Muscle layer of duodenum (tissue), 2 donors: Measurements from ENCODE around the gene ERCC6L.
"Not testable (repeated sequence)": the region's sequence is repeated elsewhere in the genome, so short reads cannot be mapped to it uniquely, and the experiment has no call there.

Experiments
- H3K27ac ChIP-seq: one replicate; pipeline ENCODE4 v1.7.0; 2013; ENCODE audit warnings: mild to moderate bottlenecking, low read length
- H3K27me3 ChIP-seq: one replicate; pipeline ENCODE4 v1.7.0; 2013; ENCODE audit warnings: low read depth, mild to moderate bottlenecking, control low read depth, low read length
- H3K36me3 ChIP-seq, 2 donors: one replicate each; pipeline ENCODE4 v1.7.0; 2013; ENCODE audit warnings: low read length in 2 of 2, control low read depth in 1 of 2, mild to moderate bottlenecking in 1 of 2; ENCODE audit not compliant: insufficient read depth in 2 of 2, control insufficient read depth in 1 of 2
- H3K4me1 ChIP-seq, 2 donors: one replicate each; pipeline ENCODE4 v1.7.0; 2013; ENCODE audit warnings: low read length in 2 of 2, mild to moderate bottlenecking in 2 of 2, control low read depth in 1 of 2, moderate library complexity in 1 of 2; ENCODE audit not compliant: insufficient read depth in 2 of 2, control insufficient read depth in 1 of 2
- H3K4me3 ChIP-seq, 2 donors: one replicate each; pipeline ENCODE4 v1.7.0; 2013; ENCODE audit warnings: low read length in 2 of 2, low read depth in 1 of 2, mild to moderate bottlenecking in 1 of 2
- H3K9me3 ChIP-seq, 2 donors: one replicate each; pipeline ENCODE4 v1.7.0; 2013; ENCODE audit warnings: low read length in 2 of 2, control low read depth in 1 of 2, mild to moderate bottlenecking in 1 of 2; ENCODE audit not compliant: control insufficient read depth in 1 of 2
- donor health status: healthy.

Gene ERCC6L

DNA sequence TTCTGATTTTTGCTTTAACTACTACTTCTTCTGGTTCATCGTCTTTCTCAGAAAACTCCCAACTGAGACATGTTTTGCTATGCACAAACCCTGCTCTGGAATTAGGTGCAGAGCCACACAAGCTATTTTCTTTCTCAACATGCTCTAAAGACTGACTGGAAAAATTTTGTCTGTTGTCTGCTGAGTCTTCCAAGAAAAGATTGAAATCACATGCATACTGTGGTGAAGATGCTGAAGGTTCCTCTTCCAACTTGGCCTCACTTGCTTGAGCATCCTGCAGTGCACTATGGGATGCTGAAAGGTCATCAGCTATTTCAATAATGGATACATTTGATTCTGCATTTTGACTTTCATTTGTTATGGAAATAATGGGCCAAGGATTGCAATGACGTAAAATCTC lies 33.1 kb downstream of the ERCC6L start:
- no peaks in the 10 kb centered on the region for H3K4me1 ChIP-seq
- no peak overlapping the region for H3K27ac ChIP-seq
- no peaks in the 10 kb centered on the region for H3K9me3 ChIP-seq
- H3K27me3 ChIP-seq = no peaks in the 10 kb centered on the region
- H3K4me3 ChIP-seq = no peak overlapping the region
- peaks cover 0 to 19% of the 10 kb centered on the region in 2 donors for H3K36me3 ChIP-seq

DNA sequence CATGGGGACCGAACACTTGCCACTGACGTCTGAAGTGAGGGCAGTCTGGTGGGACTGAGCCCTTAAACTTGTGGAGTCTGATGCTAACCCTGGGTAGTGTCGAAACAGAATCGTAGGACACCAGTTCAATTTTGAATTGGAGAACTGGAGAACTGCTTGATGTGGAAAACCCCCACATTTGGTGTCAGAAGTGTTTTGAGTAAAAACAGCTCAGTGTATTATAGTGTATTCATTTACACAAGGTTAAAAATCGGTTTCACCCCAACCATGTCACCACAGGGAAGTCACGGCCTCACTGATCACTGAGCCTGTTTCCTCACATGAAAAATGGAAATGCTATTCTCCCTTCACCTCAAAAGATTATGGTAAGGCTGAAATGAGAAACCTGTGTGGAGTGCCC lies 35.4 kb downstream of the ERCC6L start:
- Histone ChIP-seq H3K27me3 (no peaks in the 10 kb centered on the region), H3K27ac (no peak overlapping the region), H3K4me1 (no peaks in the 10 kb centered on the region), H3K9me3 (no peaks in the 10 kb centered on the region), H3K36me3 (peaks cover 3 to 19% of the 10 kb centered on the region in 2 donors), H3K4me3 (no peak overlapping the region)

DNA sequence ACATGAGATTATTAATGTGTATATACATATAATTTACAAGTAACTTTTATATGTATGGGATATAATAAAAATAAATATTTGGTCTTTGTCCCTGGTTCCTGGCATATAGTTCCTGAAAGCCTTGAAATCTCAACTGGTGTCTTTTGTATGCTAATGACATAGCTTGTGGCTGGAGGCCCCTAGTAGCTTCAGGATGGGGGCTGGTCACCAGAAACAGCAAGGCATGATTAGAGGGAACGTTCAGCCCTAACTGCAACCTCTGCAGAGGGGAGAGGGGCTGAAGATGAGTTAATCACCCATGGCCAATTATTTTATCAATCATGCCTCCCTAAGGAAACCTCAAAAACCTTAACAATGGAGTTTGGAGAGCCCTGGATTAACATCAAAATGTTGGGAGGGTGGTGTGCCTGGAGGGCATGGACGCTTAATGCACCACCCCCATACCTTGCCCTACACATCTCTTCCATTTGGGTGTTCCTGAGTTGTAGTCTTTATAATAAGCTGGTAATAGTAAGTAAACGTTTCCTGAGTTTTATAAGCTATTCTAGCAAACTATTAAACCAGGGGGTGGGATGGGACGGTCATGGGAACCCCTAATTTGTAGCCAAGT lies 35.9 kb downstream of the ERCC6L start:
- Histone ChIP-seq H3K4me3 (no peak overlapping the region), H3K27me3 (no peaks in the 10 kb centered on the region), H3K27ac (no peak overlapping the region), H3K36me3 (peaks cover 5 to 19% of the 10 kb centered on the region in 2 donors), H3K4me1 (no peaks in the 10 kb centered on the region), H3K9me3 (no peaks in the 10 kb centered on the region)

DNA sequence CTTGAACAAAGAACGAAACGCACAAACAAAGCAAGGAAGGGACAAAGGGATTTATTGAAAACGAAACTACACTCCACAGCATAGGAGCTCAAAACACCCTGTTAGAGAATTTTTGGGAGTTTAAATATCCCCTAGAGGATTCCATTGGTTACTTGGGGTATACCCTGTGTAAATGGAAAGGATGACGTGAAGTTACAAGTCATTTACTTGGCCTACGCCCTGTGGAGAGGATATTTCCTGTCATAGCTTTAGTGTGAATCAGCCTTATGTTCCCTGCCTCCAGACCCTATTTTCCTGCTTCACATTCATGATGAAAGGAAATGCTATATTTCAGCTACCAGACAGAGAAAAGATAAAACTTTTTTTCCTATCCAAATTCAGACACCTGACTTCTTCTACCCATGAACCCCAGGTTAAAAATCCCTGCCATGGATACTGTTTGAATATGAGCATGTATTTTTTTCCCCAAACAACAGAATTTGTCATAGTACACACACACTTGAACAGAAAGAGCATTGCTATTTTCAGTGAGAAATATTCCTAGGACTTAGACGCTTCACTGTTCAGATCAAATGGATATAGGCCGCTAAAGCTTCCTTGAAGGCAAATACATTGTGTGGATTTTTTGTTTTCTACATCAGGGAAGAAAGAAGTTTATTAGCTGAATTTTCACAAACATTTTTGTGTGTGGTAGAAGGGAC lies 36.8 kb downstream of the ERCC6L start:
- no peak overlapping the region for H3K27ac ChIP-seq
- H3K36me3 ChIP-seq = peaks cover 5 to 16% of the 10 kb centered on the region in 2 donors
- no peak overlapping the region for H3K4me3 ChIP-seq
- H3K27me3 ChIP-seq = no peaks in the 10 kb centered on the region
- no peaks in the 10 kb centered on the region for H3K4me1 ChIP-seq
- H3K9me3 ChIP-seq = no peaks in the 10 kb centered on the region

DNA sequence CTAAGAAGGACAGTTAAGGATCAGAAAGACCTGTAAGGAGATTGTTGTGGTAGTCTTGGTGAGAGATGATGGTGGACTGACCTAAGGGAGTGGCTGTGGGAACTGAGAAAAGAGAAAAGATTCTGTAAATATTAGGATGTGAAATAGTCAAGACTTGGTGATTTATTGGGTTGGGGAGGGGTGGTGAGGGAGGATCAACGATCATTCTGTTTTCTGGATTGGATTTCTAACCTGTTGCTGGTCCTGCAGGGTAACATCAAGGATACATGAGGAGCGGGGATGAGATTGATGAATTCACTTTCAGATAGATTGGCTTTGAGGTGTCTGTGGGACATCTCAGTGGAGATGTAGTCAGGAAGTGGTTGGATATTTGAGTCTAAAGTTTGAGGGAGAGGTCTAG lies 55.9 kb downstream of the ERCC6L start:
- peak overlapping the region; percentile 71 to 96 for H3K4me3 ChIP-seq
- no peak overlapping the region for H3K27ac ChIP-seq

DNA sequence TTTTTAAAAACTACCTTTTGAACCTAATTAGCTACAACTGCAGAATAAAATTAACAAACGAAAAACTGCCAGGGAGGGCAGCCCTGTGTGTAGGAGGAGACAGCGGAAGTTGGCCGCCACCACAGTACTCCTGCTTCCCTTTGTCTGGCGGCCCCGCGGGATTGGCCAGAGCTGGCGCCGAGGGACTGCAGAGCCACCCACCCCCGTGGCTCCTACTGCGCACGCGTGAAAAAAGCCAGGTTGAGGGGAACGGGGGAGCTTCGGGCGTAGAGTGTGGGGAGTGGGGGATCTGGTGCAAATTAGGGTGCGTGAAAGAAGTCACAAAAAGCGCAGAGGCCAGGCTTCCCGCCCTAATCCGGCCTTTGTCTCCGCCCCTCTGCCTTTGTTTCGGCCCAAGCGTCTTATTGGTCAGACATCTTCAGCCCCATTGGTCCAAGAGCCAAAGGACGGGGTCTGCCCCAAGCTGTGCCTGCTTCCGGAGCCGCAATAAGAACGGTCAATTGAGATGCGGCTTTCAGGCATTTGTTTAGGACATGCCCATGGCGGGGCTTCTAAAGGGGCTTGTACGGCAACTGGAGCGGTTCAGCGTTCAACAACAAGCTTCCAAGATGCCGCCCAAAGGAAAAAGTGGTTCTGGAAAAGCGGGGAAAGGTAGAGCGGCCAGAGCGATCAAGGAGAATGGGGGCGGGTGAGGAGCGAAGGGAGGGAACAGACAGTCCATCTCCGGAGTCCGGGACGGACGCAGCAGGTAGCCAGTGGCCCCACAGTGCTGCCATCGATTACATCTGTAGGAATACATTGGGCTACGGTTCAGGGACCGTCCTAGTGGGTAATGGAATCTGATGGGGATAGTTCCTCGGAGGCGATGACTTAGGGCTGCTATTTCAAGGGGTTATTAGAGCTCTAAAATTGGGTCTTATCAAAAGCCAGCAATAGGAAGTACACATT lies 57.4 kb downstream of the ERCC6L start, which contains the start of gene PIN4:
Gene PIN4, plus strand, starts transcription at position 580 of the 948 bp plus-strand sequence. Its CDS starts 29 bp downstream, at position 609.
- peaks cover 3 to 17% of the 10 kb centered on the region in 2 donors for H3K4me1 ChIP-seq

More for the DNA sequence above, 55.9 kb downstream of the ERCC6L start:
- H3K36me3 ChIP-seq = peaks cover 0 to 10% of the 10 kb centered on the region in 2 donors
- H3K4me1 ChIP-seq = peaks cover 3 to 17% of the 10 kb centered on the region in 2 donors
- no peaks in the 10 kb centered on the region for H3K9me3 ChIP-seq
- no peaks in the 10 kb centered on the region for H3K27me3 ChIP-seq

DNA sequence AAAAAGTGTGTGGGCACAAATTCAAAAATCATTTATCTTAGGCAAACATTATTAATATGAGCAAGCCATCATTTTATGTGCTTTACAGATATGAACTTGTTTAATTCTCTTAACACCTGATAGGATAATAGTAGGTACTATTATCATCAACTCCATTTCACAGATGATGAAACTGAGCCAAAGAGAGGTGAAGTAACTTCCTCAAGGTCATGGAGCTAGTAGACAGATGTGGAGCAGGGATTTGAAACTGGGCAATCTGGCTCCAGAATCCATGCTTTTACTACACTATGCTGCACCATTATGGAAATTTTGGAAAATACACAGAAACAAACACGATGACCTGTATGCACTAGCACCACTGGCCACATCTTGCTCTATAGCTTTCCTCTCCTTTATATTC lies 58.3 kb downstream of the ERCC6L start:
- H3K36me3 ChIP-seq = no peaks in the 10 kb centered on the region
- H3K4me1 ChIP-seq = peaks cover 3 to 17% of the 10 kb centered on the region in 2 donors
- H3K27me3 ChIP-seq = no peaks in the 10 kb centered on the region
- H3K27ac ChIP-seq = peak overlapping the region; percentile 63
- H3K4me3 ChIP-seq = peak overlapping the region; percentile 71 to 96
- H3K9me3 ChIP-seq = no peaks in the 10 kb centered on the region

More for the DNA sequence above, 57.4 kb downstream of the ERCC6L start, which contains the start of gene PIN4:
- Histone ChIP-seq H3K4me3 (peak within 1 kb of the TSS; percentile 71 to 96), H3K27me3 (no peaks in the 10 kb centered on the region), H3K36me3 (peaks cover 0 to 3% of the 10 kb centered on the region in 2 donors), H3K27ac (peak within 1 kb of the TSS; percentile 63), H3K9me3 (no peaks in the 10 kb centered on the region)

DNA sequence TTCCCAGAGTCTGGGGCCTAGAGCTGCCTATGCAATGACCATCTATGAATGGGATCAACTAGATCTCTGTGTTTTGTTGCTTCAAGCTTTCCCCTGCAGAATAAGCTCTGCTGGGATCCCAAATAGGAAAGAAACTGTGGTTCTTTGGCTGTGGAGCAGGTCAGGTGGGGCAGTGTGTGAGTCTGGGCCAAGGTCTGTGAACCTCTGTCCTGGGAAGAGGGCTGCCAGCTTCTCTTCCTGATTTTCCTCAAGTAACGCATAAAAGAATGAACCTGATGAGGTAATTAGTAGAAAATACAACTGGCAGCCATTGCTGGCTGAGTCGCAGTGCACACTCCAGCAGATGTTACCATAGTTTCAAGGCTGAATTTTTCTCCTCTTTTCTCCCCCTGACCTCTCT lies 61.8 kb downstream of the ERCC6L start:
- no peaks in the 10 kb centered on the region for H3K9me3 ChIP-seq
- H3K4me1 ChIP-seq = peaks cover 0 to 6% of the 10 kb centered on the region in 2 donors
- H3K36me3 ChIP-seq = no peaks in the 10 kb centered on the region
- no peak overlapping the region for H3K4me3 ChIP-seq
- no peak overlapping the region for H3K27ac ChIP-seq
- no peaks in the 10 kb centered on the region for H3K27me3 ChIP-seq

DNA sequence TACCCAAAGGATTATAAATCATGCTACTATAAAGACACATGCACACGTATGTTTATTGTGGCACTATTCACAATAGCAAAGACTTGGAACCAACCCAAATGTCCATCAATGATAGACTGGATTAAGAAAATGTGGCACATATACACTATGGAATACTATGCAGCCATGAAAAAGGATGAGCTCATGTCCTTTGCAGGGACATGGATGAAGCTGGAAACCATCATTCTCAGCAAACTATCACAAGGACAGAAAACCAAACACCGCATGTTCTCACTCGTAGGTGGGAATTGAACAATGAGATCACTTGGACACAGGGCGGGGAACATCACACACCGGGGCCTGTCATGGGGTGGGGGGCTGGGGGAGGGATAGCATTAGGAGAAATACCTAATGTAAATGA lies 62.5 kb downstream of the ERCC6L start:
- not testable (repeated sequence) for H3K4me3 ChIP-seq, H3K27me3 ChIP-seq, H3K27ac ChIP-seq, H3K36me3 ChIP-seq, H3K4me1 ChIP-seq, H3K9me3 ChIP-seq

DNA sequence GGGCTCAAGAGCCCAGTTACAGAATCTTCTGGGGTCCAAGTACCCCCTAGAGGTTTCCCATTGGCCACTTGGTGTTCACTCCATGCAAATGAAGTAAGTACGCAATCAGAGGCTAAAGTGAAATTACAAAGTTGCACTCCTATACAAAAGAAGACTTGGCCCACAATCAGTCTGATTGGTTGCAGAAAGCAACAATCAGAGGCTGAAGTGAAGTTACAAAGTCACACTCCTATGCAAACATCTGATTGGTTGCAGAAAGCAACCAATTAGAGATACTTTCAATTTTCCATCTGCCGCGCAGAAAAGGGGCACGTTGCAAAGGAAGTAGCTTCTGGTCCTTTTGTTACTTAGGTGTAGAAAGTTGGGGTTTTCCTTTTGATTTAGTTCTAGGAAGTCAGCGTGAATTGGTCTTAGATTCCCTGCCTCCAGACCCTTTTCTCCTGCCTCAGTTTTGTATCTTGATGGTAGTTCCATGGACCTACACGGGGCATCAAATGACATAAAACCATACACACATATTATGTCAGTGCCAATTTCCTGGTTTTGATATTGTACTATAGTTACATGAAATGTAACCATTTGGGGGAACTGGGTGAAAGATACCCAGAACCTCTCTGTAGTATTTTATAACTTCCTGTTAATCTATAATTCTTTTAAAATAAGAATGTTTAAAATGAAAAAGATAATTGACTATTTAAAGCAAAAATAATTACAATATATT lies 69.7 kb downstream of the ERCC6L start:
- Histone ChIP-seq H3K27ac (no peak overlapping the region), H3K27me3 (no peaks in the 10 kb centered on the region), H3K4me3 (no peak overlapping the region), H3K36me3 (no peaks in the 10 kb centered on the region), H3K9me3 (no peaks in the 10 kb centered on the region), H3K4me1 (no peaks in the 10 kb centered on the region)
